Natural killer cell (primary cell): Measurements from ENCODE around the gene SLC9C1. TPM values are rescaled to one million over a fixed set of nuclear protein-coding genes. Genes with fewer than 3 reads are reported as not detected.
"Not testable (repeated sequence)": the region's sequence is repeated elsewhere in the genome, so short reads cannot be mapped to it uniquely, and the experiment has no call there.

ENCODE experiments used
- ATAC-seq, 3 donors: fragments of 150-1000 bp in 2 of 3; fragments of 200-7000 bp in 1 of 3; cut with Tn5 transposase; 1 replicate in 1 of 3; 2 replicates in 2 of 3; pipeline ENCODE4 v1.10.0; 2021; ENCODE audit warnings: mild to moderate bottlenecking in 2 of 3, moderate library complexity in 2 of 3
- DNase-seq, 2 donors: peaks; one replicate each; pipeline versions ENCODE4 v3.0.0 to v3.0.0-alpha.2; 2013 to 2021; ENCODE audit warnings: mixed read lengths in 1 of 2
- H3K27ac ChIP-seq: one replicate; pipeline ENCODE4 v1.5.1; 2013; ENCODE audit warnings: mild to moderate bottlenecking, low read length
- H3K27me3 ChIP-seq: one replicate; pipeline ENCODE4 v1.6.1; 2013; ENCODE audit warnings: low read length; ENCODE audit not compliant: control insufficient read depth, insufficient read depth
- H3K36me3 ChIP-seq: one replicate; pipeline ENCODE4 v1.6.1; 2013; ENCODE audit warnings: low read length; ENCODE audit not compliant: control insufficient read depth, insufficient read depth
- H3K4me1 ChIP-seq: one replicate; pipeline ENCODE4 v1.6.1; 2013; ENCODE audit warnings: low read length; ENCODE audit not compliant: control insufficient read depth, insufficient read depth
- H3K4me3 ChIP-seq: one replicate; pipeline ENCODE4 v1.5.1; 2013; ENCODE audit warnings: low read length
- H3K9me3 ChIP-seq: one replicate; pipeline ENCODE4 v1.6.1; 2013; ENCODE audit warnings: low read length; ENCODE audit not compliant: control insufficient read depth, insufficient read depth
- H3K27ac Mint-ChIP-seq, 2 donors: one replicate each; pipeline ENCODE4 v1.8.0; 2022; ENCODE audit warnings: mild to moderate bottlenecking in 2 of 2, mixed read lengths in 2 of 2, moderate library complexity in 1 of 2
- H3K27me3 Mint-ChIP-seq, 2 donors: one replicate each; pipeline ENCODE4 v1.8.0; 2022; ENCODE audit warnings: low read depth in 2 of 2, mixed read lengths in 2 of 2
- H3K36me3 Mint-ChIP-seq: one replicate; pipeline ENCODE4 v1.8.0; 2022; ENCODE audit warnings: mixed read lengths
- H3K4me1 Mint-ChIP-seq, 2 donors: one replicate each; pipeline ENCODE4 v1.8.0; 2022; ENCODE audit warnings: mixed read lengths in 2 of 2
- H3K4me3 Mint-ChIP-seq: one replicate; pipeline ENCODE4 v1.8.0; 2022; ENCODE audit warnings: mild to moderate bottlenecking, moderate library complexity, mixed read lengths
- H3K9me3 Mint-ChIP-seq, 2 donors: one replicate each; pipeline ENCODE4 v1.8.0; 2022; ENCODE audit warnings: mixed read lengths in 2 of 2
- CTCF ChIP-seq: fragments of 200-600 bp; IDR thresholded peaks from one replicate; pipeline ENCODE4 v1.8.0; 2022; ENCODE audit warnings: antibody characterized with exemption
- WGBS: methylation state at CpG from one replicate; pipeline ENCODE4 v1.1.7; 2013; ENCODE audit warnings: missing lambda C conversion rate; ENCODE audit not compliant: insufficient coverage; 5-methylcytosine and 5-hydroxymethylcytosine counted together
- intact Hi-C: fragments of 100-400 bp; cut with micrococcal nuclease; formaldehyde crosslinking; loops from one replicate; pipeline ENCODE4 v1.14.2; 2022
- total RNA-seq, 4 donors: library from RNA; stranded (reverse); fragments of 120-200 nt in 1 of 4; gene quantifications; one replicate each; pipeline versions ENCODE4 v1.2.3 to v1.2.4, GENCODE V29; 2013 to 2022

Gene SLC9C1
- total RNA-seq, 3 donors from 2014 or later (not counting 1 experiment from before 2014, with no cell fraction given): not detected

- no peak overlapping the region for H3K4me3 Mint-ChIP-seq
These were observed 96.9 kb downstream of the SLC9C1 start for GRCh38 chr3:112197131-112197530.

GRCh38 chr3:112187300-112187699, 106.7 kb downstream of the SLC9C1 start:
- DNase-seq: no peak
- no peak for ATAC-seq
- H3K4me1 Mint-ChIP-seq: no peaks in the 10 kb centered on the region
- H3K9me3 Mint-ChIP-seq: peaks cover 3 to 4% of the 10 kb centered on the region in 2 donors
- Histone ChIP-seq H3K4me3 (no peak overlapping the region), H3K27ac (no peak overlapping the region), H3K4me1 (no peaks in the 10 kb centered on the region), H3K9me3 (no peaks in the 10 kb centered on the region), H3K36me3 (no peaks in the 10 kb centered on the region), H3K27me3 (no peaks in the 10 kb centered on the region)
- intact Hi-C loops: no loop called here
- H3K27me3 Mint-ChIP-seq: peaks cover 0 to 5% of the 10 kb centered on the region in 2 donors
- H3K27ac Mint-ChIP-seq: no peak overlapping the region
- H3K36me3 Mint-ChIP-seq: peaks cover 2% of the 10 kb centered on the region
- H3K4me3 Mint-ChIP-seq: no peak overlapping the region
- WGBS: no CpG with 5 or more reads among the region's 1 CpG
- TF ChIP-seq CTCF: no peak

More at GRCh38 chr3:112197131-112197530, 96.9 kb downstream of the SLC9C1 start:
- H3K4me1 Mint-ChIP-seq: no peaks in the 10 kb centered on the region
- Histone ChIP-seq H3K27ac (no peak overlapping the region), H3K27me3 (no peaks in the 10 kb centered on the region), H3K4me1 (no peaks in the 10 kb centered on the region), H3K9me3 (peaks cover 15% of the 10 kb centered on the region), H3K36me3 (no peaks in the 10 kb centered on the region), H3K4me3 (no peak overlapping the region)
- DNase-seq (no peak), ATAC-seq (no peak)
- H3K36me3 Mint-ChIP-seq: peaks cover 8% of the 10 kb centered on the region
- H3K9me3 Mint-ChIP-seq: peaks cover 6 to 13% of the 10 kb centered on the region in 2 donors
- no peak overlapping the region for H3K27ac Mint-ChIP-seq
- WGBS: 100% methylated on average over 1 of the region's 1 CpG
- H3K27me3 Mint-ChIP-seq: peaks cover 0 to 7% of the 10 kb centered on the region in 2 donors
- no peak for TF ChIP-seq CTCF
- intact Hi-C loops: no loop called here

GRCh38 chr3:112185423-112186035, 108.5 kb downstream of the SLC9C1 start:
- H3K4me1 ChIP-seq, H3K4me3 Mint-ChIP-seq, H3K4me1 Mint-ChIP-seq, H3K4me3 ChIP-seq, H3K36me3 Mint-ChIP-seq, H3K27ac ChIP-seq, H3K9me3 ChIP-seq, H3K27me3 ChIP-seq, DNase-seq, H3K27ac Mint-ChIP-seq, H3K9me3 Mint-ChIP-seq, H3K27me3 Mint-ChIP-seq, intact Hi-C loops, H3K36me3 ChIP-seq: not testable (repeated sequence)
- ATAC-seq: peak in 1 of 3 donors; percentile 35
- WGBS: 36% methylated on average over 23 of the region's 42 CpGs

GRCh38 chr3:112175646-112176045, 118.4 kb downstream of the SLC9C1 start:
- no peak for TF ChIP-seq CTCF
- Mint-ChIP-seq H3K4me3 (no peak overlapping the region), H3K9me3 (no peaks in the 10 kb centered on the region), H3K27ac (no peak overlapping the region), H3K27me3 (peaks cover 0 to 5% of the 10 kb centered on the region in 2 donors), H3K4me1 (no peaks in the 10 kb centered on the region), H3K36me3 (no peaks in the 10 kb centered on the region)
- WGBS: 85% methylated on average over 6 of the region's 6 CpGs
- DNase-seq (no peak), ATAC-seq (no peak)
- intact Hi-C loops: no loop called here
- no peaks in the 10 kb centered on the region for H3K36me3 ChIP-seq
- no peaks in the 10 kb centered on the region for H3K27me3 ChIP-seq
- H3K27ac ChIP-seq: no peak overlapping the region
- H3K4me1 ChIP-seq: no peaks in the 10 kb centered on the region
- H3K9me3 ChIP-seq: no peaks in the 10 kb centered on the region
- H3K4me3 ChIP-seq: no peak overlapping the region
